Heart right ventricle (tissue), 16 donors: ENCODE results near the gene UNC80. TPM values are rescaled to one million over a fixed set of nuclear protein-coding genes. Genes with fewer than 3 reads are reported as not detected.

Source experiments
- ATAC-seq, 8 donors: fragments of 200-7000 bp; cut with Tn5 transposase; one replicate each; pipeline ENCODE4 v1.9.1; 2020; ENCODE audit warnings: mild to moderate bottlenecking in 8 of 8, moderate library complexity in 8 of 8, moderate number of reproducible peaks in 1 of 8
- DNase-seq, 2 donors: peaks; one replicate each; pipeline ENCODE4 v3.0.0-alpha.2; 2020
- H3K27ac ChIP-seq, 10 donors: fragments of 200-600 bp; sonication (generic) in 2 of 10; one replicate each; pipeline versions ENCODE4 v1.5.0 to v1.8.0; 2020 to 2022; ENCODE audit warnings: mild to moderate bottlenecking in 3 of 10
- H3K27me3 ChIP-seq, 7 donors: fragments of 200-600 bp; one replicate each; pipeline ENCODE4 v1.8.0; 2021 to 2022; ENCODE audit warnings: mild to moderate bottlenecking in 2 of 7
- H3K36me3 ChIP-seq, 9 donors: fragments of 200-600 bp; sonication (generic) in 1 of 9; one replicate each; pipeline versions ENCODE4 v1.5.0 to v1.8.0; 2020 to 2022; ENCODE audit warnings: mild to moderate bottlenecking in 2 of 9
- H3K4me1 ChIP-seq, 9 donors: fragments of 200-600 bp; sonication (generic) in 1 of 9; one replicate each; pipeline versions ENCODE4 v1.5.0 to v1.8.0; 2020 to 2022; ENCODE audit warnings: mild to moderate bottlenecking in 4 of 9
- H3K4me3 ChIP-seq, 10 donors: fragments of 200-600 bp; sonication (generic) in 2 of 10; one replicate each; pipeline versions ENCODE4 v1.5.0 to v1.8.0; 2020 to 2022; ENCODE audit warnings: mild to moderate bottlenecking in 7 of 10, moderate library complexity in 2 of 10
- H3K9me3 ChIP-seq, 11 donors: fragments of 200-600 bp in 10 of 11; sonication (generic) in 2 of 11; one replicate each; pipeline versions ENCODE4 v1.5.0 to v1.8.0; 2013 to 2022; ENCODE audit warnings: mild to moderate bottlenecking in 2 of 11, control low read depth in 1 of 11, moderate library complexity in 1 of 11
- WGBS, 2 donors: extraction: QIAGEN DNeasy Blood & Tissue Kit; methylation state at CpG; one replicate each; pipeline ENCODE4 v1.1.7; 2013; ENCODE audit warnings: inconsistent platforms in 1 of 2; 5-methylcytosine and 5-hydroxymethylcytosine counted together
- intact Hi-C, 10 donors: fragments of 100-400 bp; cut with DNase I; formaldehyde crosslinking; loops; one replicate each; pipeline versions ENCODE4 v1.11.1 to v1.14.2; 2022
- polyA plus RNA-seq, 2 donors: library from polyadenylated mRNA; stranded (reverse); fragments of 200-250 nt; gene quantifications; one replicate each; pipeline ENCODE4 v1.2.3, GENCODE V29; 2013
- total RNA-seq, 10 donors: library from RNA; stranded (reverse); fragmentation: NEBNext Ultra II Directional in 3 of 10; extraction: Animal tissue kit (Norgen Biotek cat#: 25700) in 3 of 10; gene quantifications; one replicate each; pipeline versions ENCODE4 v1.2.1 to v1.2.4, GENCODE V29; 2021 to 2023
- TF ChIP-seq, protein P1 (sequence below), 9 donors: fragments of 200-600 bp; sonication (generic) in 2 of 9; IDR thresholded peaks; one replicate each; pipeline versions ENCODE4 v1.5.0 to v1.8.0; 2021 to 2022; ENCODE audit warnings: antibody characterized with exemption in 9 of 9, mild to moderate bottlenecking in 5 of 9, moderate library complexity in 1 of 9
- donor health status: Arrhythmogenic right ventricular cardiomyopathy.
- donor health status: ischemic (EF 13 %, LVEDD 7.1; RV severe dilation, severe dysfunction).
- donor health status: healthy with polysubstance abuse.
- donor health status: DM: no; HTN: yes; CAD: no.
- donor health status: DM: no; HTN: no; CAD: no.
- donor health status: ischemic (EF 25% LVEDD 6.9; RV normal size, moderate dysfunction).
- donor health status: ischemic (EF 25% LVEDD 5.7; RV mildly dilated, moderate dysfunction).
- donor health status: healthy.
- donor health status: DM: yes; HTN: yes; CAD: no.
- donor health status: Ischemic cardiomyopathy.
- donor health status: ischemic (EF 35%, LVEDD 5.7; RV mildly dilated, moderate dysfunction).
- donor health status: nonischemic (EF 11% LVEDD 7.7; RV severe dilation, severe dysfunction).
- donor health status: DM: yes; HTN: yes; CAD: no.
- donor health status: PGD.
- donor health status: ischemic (EF 29% LVEDD 5.4; RV normal size, mild dysfunction).
- donor health status: nonischemic (EF 23%, LVEDD 6.1; RV moderate dilation, normal function).

UNC80 gene
- total and polyA plus RNA-seq, 12 donors, result under 0.01 to 1.3 (median 0.32) TPM; not detected in 4

DNA sequence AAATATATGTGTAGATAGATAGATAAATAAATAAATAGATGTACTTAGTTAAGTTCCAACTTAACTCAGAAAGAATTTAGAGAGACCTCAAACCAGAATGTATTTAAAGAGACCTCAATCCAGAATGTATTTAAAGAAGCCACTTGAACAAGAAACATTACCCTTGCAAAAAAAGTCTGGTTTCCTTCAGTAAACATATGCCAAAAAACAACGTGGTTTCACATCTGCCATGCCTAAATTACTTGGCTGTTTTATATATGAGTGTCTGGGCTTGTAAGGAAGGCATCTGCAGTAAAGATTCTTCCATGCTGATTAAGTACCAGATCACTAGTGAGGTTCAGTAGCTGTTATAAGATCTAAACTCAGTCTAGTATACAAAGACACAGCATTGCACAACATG lies 201.7 kb downstream of the UNC80 start:
- TF ChIP-seq, protein P1, sequence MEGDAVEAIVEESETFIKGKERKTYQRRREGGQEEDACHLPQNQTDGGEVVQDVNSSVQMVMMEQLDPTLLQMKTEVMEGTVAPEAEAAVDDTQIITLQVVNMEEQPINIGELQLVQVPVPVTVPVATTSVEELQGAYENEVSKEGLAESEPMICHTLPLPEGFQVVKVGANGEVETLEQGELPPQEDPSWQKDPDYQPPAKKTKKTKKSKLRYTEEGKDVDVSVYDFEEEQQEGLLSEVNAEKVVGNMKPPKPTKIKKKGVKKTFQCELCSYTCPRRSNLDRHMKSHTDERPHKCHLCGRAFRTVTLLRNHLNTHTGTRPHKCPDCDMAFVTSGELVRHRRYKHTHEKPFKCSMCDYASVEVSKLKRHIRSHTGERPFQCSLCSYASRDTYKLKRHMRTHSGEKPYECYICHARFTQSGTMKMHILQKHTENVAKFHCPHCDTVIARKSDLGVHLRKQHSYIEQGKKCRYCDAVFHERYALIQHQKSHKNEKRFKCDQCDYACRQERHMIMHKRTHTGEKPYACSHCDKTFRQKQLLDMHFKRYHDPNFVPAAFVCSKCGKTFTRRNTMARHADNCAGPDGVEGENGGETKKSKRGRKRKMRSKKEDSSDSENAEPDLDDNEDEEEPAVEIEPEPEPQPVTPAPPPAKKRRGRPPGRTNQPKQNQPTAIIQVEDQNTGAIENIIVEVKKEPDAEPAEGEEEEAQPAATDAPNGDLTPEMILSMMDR (IDR thresholded peaks at IDR 0.05), result no peak
- Histone ChIP-seq H3K4me3 (no peak overlapping the region), H3K4me1 (no peaks in the 10 kb centered on the region), H3K27ac (no peak overlapping the region), H3K36me3 (no peaks in the 10 kb centered on the region), H3K27me3 (peaks cover 0 to 12% (median 3%) of the 10 kb centered on the region in 7 donors), H3K9me3 (no peaks in the 10 kb centered on the region)
- intact Hi-C loops, result loop anchor here in 1 of 10 donors (10.0 kb wide), 1 partner anchor 421 kb away; no protein-coding TSS in a partner anchor
- 34 to 37% methylated on average over 1 of the region's 1 CpG for WGBS, 2 donors
- DNase-seq (no peak), ATAC-seq (no peak)

DNA sequence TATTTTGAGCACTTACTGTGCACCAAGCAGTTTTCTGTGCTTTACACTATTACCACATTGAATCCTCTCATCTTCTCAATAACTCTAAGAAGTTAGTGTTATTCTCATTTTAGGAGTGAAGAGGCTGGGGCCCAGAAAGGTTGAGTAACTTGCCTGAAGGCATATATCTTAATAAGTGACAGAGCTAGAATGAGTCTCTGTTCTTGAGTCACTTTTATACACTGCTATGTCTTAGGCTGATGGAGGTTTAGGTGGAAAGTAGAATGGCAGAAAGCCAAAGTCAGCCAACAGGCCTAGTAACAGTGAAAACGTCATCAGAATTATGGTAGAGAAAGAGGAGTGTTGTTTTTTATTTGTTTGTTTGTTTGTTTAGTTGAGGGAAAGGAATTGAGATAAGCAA lies 202.9 kb downstream of the UNC80 start:
- Histone ChIP-seq H3K27me3 (peaks cover 0 to 11% (median 3%) of the 10 kb centered on the region in 7 donors), H3K36me3 (no peaks in the 10 kb centered on the region), H3K9me3 (no peaks in the 10 kb centered on the region), H3K4me3 (no peak overlapping the region), H3K4me1 (no peaks in the 10 kb centered on the region), H3K27ac (no peak overlapping the region)
- DNase-seq (no peak), ATAC-seq (no peak)
- TF ChIP-seq, protein P1 (IDR thresholded peaks at IDR 0.05), result no peak
- intact Hi-C loops, result loop anchor here in 1 of 10 donors (10.0 kb wide), 1 partner anchor 420 kb away; no protein-coding TSS in a partner anchor
- 48 to 59% methylated on average over 1 of the region's 1 CpG for WGBS, 2 donors

DNA sequence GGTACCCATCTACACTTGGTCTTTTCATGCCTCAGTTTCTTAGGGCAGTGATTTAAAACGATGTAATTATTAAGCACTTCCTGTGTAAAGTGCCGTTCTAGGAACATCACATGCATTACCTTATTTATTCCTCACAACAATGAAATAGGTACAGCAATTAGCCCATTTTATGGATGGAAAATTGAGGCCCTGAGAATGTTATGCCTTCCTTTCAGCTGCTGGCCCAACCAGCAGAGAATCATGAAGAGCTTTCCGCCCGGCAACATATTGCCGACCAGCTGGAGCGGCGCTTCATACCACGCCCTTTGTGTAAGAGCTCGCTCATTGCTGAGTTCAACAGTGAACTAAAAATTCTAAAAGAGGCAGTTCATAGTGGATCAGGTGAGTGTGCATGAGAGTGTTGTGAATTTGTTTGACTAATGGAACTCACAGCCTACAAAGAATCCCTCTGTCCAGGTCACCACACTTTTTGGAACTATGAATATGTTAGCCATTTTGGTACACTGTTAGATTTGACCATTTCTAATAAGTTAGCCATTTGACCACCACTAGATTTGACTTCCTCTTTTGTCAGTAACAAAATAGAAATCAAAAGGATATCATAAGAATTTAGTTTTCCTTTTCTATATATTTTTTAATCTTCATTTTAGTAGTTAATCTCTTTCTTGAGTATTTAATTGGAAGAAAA lies 205.2 kb downstream of the UNC80 start:
- TF ChIP-seq, protein P1 (IDR thresholded peaks at IDR 0.05), result no peak
- 83 to 86% methylated on average over 9 of the region's 9 CpGs for WGBS, 2 donors
- H3K27ac ChIP-seq, result no peak overlapping the region
- ATAC-seq (no peak), DNase-seq (no peak)
- intact Hi-C loops, result loop anchor here in 8 of 10 donors (1.0 to 10.0 kb wide), 6 partner anchors 218 to 418 kb away; no protein-coding TSS in a partner anchor
- peaks cover 0 to 11% (median 0%) of the 10 kb centered on the region in 7 donors for H3K27me3 ChIP-seq
- H3K4me1 ChIP-seq, result no peaks in the 10 kb centered on the region
- H3K36me3 ChIP-seq, result no peaks in the 10 kb centered on the region
- H3K4me3 ChIP-seq, result no peak overlapping the region
- H3K9me3 ChIP-seq, result no peaks in the 10 kb centered on the region

DNA sequence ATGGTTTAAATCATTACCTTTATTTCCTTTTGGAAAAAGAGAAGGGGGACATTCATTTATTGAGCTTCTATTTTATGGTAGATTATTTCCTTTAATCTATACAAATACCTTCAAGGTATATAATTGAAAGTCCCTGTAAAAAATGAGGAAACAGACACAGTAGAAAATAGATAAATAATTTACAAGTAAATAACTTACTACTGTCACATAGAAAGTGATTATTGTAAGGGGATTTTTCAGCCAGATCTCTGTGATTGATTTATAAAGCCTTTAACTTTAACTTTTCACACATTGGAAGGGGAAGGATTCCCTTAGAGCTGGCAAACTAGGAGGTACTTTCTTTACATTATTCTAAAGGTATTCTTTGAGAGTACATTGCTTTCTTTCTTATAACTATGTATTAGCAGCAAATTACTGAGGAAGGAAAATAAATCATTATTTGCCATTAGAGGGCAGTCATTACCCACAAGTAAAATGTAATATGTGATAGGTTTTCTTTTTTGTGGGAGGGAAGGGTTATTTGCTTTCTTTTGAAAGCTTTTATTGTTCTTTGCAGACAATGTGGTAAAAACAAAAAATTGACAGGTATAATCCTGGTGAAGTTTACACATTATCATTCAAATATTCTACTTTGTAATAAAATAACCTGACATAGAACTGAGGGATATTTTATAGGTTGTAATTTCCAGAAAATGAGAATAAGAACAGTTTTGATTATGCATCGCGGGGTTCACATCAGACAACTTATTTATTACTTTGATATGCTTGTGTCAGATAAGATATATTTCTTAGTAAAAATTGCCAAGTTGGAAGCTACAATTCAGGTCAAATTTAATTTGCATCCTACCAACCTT lies 206.0 kb downstream of the UNC80 start:
- Histone ChIP-seq H3K4me3 (no peak overlapping the region), H3K27me3 (peaks cover 0 to 9% (median 0%) of the 10 kb centered on the region in 7 donors), H3K4me1 (no peaks in the 10 kb centered on the region), H3K9me3 (no peaks in the 10 kb centered on the region), H3K36me3 (no peaks in the 10 kb centered on the region), H3K27ac (no peak overlapping the region)
- intact Hi-C loops, result loop anchor here (1.0 to 10.0 kb wide), 7 partner anchors 217 to 417 kb away; no protein-coding TSS in a partner anchor
- WGBS, 2 donors, result 91 to 95% methylated on average over 2 of the region's 2 CpGs
- TF ChIP-seq, protein P1 (IDR thresholded peaks at IDR 0.05), result peak; percentile 25 to 81 (median 69)
- DNase-seq, result no peak
- ATAC-seq, result peak in 2 of 8 donors; percentile 33 to 54
